WI38 (cell line): ENCODE data around the gene TRAPPC6A.

Experiments used
- H3K4me3 ChIP-seq: 2 replicates; pipeline ENCODE4 v1.5.1; 2011; ENCODE audit warnings: low read depth, mild to moderate bottlenecking, control low read depth, low read length
- TF ChIP-seq, protein P1 (sequence below): IDR thresholded peaks from 2 replicates; pipeline ENCODE4 v1.5.1; 2012; ENCODE audit warnings: low read depth, mild to moderate bottlenecking, control low read depth, low read length

The TRAPPC6A gene

DNA sequence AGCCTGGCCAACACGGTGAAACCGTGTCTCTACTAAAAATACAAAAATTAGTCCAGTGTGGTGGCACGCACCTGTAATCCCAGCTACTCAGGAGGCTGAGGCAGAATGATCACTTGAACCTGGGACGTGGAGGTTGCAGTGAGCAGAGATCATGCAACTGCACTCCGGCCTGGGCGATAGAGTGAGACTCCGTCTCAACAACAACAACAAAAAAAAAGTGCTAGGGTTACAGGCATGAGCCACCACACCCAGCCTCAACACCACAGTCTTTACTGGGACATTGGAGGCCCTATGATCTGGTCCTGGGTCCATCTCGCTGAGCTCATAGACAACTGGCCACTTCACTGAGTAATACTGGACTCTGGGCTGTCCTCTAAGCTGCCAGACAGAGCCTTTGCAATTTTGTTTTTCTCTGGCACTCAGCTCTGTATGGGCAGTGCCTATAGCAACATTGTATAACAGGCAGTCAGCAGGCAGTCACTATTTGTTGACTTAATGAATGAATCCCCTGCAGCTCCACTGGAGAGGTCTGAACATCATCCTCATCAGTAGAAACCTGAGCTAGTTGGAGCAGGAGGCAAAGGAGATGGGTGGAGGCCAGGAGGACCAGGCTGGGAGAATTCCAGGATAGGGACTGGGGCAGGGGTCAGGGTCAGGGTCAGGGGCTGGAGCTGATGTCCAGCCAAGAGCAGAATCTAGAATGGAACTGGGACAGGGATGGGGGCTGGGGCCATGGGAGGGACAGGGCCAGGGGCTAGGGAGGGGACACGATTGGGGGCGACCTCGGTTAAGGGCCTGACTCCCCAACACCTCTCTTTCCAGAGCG lies 8.7 kb upstream of the TRAPPC6A start:
- H3K4me3 ChIP-seq: no peak overlapping the region
- TF ChIP-seq, protein P1, sequence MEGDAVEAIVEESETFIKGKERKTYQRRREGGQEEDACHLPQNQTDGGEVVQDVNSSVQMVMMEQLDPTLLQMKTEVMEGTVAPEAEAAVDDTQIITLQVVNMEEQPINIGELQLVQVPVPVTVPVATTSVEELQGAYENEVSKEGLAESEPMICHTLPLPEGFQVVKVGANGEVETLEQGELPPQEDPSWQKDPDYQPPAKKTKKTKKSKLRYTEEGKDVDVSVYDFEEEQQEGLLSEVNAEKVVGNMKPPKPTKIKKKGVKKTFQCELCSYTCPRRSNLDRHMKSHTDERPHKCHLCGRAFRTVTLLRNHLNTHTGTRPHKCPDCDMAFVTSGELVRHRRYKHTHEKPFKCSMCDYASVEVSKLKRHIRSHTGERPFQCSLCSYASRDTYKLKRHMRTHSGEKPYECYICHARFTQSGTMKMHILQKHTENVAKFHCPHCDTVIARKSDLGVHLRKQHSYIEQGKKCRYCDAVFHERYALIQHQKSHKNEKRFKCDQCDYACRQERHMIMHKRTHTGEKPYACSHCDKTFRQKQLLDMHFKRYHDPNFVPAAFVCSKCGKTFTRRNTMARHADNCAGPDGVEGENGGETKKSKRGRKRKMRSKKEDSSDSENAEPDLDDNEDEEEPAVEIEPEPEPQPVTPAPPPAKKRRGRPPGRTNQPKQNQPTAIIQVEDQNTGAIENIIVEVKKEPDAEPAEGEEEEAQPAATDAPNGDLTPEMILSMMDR: no peak

DNA sequence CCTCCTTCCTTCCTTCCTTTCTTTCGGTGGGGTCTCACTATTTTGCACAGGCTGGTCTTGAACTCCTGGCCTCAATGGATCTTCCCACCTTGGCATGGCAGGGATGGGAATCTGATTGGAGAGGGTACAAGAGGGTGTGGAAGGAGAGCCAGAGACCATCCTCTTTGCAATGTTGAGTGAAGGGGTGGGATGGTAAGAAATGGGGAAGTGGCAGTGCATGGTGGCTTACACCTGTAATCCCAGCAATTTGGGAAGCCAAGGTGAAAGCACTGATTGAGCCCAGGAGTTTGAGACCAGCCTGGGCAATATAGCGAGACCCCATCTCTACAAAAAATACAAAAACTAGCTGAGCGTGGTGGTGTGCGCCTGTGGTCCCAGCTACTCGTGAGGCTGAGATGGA lies 6.1 kb upstream of the TRAPPC6A start:
- H3K4me3 ChIP-seq: no peak overlapping the region
- TF ChIP-seq, protein P1: no peak

DNA sequence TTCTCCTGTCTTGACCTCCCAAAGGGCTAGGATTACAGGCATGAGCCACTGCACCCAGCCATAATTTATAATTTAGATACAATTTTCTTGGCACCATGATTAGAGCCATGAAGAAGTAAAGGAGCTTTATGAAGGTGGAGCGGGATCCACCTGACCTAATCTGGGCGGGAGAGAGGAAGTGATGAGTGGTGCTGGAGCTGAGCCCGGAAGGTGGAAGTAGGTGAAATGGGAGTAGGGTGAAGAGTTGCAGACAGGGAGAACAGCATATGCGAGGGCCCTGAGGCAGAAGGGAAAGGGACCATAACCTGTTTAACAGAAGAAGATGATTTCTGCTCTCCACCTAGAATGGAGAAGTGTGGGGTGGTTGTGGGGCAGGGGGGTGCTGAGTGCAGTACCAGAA lies 4.7 kb upstream of the TRAPPC6A start:
- TF ChIP-seq, protein P1: no peak
- no peak overlapping the region for H3K4me3 ChIP-seq

DNA sequence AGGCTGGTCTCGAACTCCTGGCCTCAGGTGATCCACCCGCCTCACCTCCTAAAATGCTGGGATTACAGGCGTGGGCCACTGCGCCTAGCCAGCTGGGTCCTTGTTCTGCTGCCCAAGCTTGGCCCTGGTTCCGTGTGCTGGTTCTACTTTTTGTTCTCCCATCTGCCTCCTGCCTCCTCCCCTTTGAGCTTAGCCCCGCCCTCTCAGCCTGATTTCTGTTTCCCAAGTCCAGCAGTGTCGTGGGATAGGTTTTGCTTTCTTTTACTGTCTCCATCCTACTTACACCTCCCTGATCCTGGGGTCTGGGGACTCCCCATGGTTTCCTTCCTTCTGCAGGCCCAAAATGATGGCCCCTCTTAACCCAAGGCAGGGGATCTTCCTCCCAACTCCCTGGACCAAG lies 2.9 kb upstream of the TRAPPC6A start:
- no peak overlapping the region for H3K4me3 ChIP-seq
- TF ChIP-seq, protein P1: no peak

DNA sequence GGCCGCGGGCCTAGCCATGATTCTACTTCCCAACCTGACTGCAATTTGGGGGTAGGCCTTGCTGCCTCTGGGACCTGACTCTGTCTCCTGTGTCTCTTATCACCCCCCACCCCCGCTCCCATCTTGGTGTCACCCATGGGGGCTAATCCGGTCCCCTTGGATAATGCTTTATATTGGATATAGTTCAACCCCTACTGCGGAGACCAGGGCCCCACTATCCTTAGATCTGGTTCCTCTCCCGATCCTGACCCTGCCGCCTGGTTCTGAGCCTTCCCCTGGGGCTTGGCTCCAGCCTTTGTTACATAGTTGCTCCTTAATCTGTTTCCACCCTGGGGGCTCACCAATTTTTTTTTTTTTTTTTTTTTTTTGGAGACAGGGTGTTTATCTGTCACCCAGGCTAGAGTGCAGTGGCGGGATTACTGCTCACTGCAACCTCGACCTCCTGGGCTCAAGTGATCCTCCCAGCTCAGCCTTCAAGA lies 1.9 kb upstream of the TRAPPC6A start:
- H3K4me3 ChIP-seq: peak overlapping the region; percentile 84

DNA sequence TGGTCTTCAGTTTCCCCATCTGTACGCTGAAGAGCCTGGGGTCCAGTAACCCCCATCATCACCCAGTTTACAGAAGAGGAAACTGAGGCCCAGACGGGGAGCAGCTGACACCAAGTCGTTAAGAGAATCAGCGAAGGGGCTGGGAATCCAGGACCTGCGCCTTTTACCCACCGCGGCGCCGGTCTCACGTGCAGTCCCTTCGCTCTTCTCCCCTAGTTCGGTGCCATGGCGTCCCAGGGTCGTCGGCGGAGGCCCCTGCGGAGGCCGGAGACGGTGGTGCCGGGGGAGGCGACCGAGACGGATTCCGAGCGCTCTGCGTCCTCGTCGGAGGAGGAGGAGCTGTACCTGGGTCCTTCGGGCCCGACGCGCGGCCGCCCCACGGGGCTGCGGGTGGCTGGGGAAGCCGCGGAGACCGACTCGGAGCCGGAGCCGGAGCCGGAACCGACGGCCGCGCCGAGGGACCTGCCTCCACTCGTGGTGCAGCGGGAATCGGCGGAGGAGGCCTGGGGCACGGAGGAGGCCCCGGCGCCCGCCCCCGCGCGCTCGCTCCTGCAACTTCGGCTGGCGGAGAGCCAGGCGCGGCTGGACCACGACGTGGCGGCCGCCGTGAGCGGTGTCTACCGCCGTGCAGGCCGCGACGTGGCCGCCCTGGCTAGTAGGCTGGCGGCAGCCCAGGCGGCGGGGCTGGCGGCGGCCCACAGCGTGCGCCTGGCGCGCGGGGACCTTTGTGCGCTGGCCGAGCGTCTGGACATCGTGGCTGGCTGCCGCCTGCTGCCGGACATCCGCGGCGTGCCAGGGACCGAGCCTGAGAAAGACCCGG lies 1.2 kb upstream of the TRAPPC6A start:
- TF ChIP-seq, protein P1: no peak
- peak overlapping the region; percentile 84 for H3K4me3 ChIP-seq

More for the DNA sequence above, 1.9 kb upstream of the TRAPPC6A start:
- TF ChIP-seq, protein P1: no peak
